Neutrophil (primary cell): ENCODE results near the gene PXYLP1.
A peak's percentile ranks its signal among the peaks of the same experiment; 100 is the strongest.

ENCODE experiments used
- H3K27ac ChIP-seq: fragments of 200-600 bp; sonication (generic); 2 replicates; pipeline ENCODE4 v1.5.1; 2016; ENCODE audit warnings: mild to moderate bottlenecking, moderate library complexity
- H3K27me3 ChIP-seq: fragments of 200-600 bp; sonication (generic); 2 replicates; pipeline ENCODE4 v1.6.0; 2016; ENCODE audit warnings: mild to moderate bottlenecking
- H3K36me3 ChIP-seq: fragments of 200-600 bp; sonication (generic); 2 replicates; pipeline ENCODE4 v1.5.1; 2017
- H3K4me1 ChIP-seq, 2 experiments: fragments of 200-600 bp in 1 of 2; sonication (generic) in 1 of 2; 1 replicate in 1 of 2; 2 replicates in 1 of 2; pipeline versions ENCODE4 v1.5.1 to v1.6.1; 2013 to 2016; ENCODE audit warnings: low read depth in 1 of 2, low read length in 1 of 2, mild to moderate bottlenecking in 1 of 2, moderate library complexity in 1 of 2; ENCODE audit not compliant: control insufficient read depth in 1 of 2, insufficient read depth in 1 of 2
- H3K4me3 ChIP-seq, 2 experiments: fragments of 200-600 bp in 1 of 2; sonication (generic) in 1 of 2; 1 replicate in 1 of 2; 2 replicates in 1 of 2; pipeline ENCODE4 v1.5.1; 2013 to 2016; ENCODE audit warnings: low read depth in 1 of 2, low read length in 1 of 2, mild to moderate bottlenecking in 1 of 2, moderate library complexity in 1 of 2
- H3K9me3 ChIP-seq: fragments of 200-600 bp; sonication (generic); 2 replicates; pipeline ENCODE4 v1.5.1; 2016
- TF ChIP-seq, protein P1 (sequence below): fragments of 200-600 bp; sonication (generic); IDR thresholded peaks from 2 replicates; pipeline ENCODE4 v1.5.1; 2016; ENCODE audit warnings: antibody characterized with exemption

Gene PXYLP1

DNA sequence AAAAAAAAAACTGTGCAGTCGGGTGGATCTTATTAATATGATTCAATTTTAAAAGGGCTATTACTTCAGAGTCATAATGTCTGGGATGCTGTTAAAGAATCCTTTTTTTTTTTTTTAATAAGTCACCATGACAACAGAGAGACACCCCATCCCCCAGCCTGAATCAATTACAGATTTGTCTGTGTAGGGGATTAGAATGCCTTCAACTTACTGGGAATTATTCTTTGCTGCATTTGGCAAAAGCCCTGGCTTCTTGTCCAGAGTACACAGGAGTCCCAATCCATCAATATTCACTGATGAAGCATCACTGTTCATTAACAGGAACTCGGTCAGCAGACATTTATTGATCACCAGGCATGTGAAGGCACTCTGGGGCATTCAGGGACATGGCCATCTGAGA lies 12.7 kb upstream of the PXYLP1 start:
- H3K27ac ChIP-seq, result peak overlapping the region; percentile 90
- TF ChIP-seq, protein P1, sequence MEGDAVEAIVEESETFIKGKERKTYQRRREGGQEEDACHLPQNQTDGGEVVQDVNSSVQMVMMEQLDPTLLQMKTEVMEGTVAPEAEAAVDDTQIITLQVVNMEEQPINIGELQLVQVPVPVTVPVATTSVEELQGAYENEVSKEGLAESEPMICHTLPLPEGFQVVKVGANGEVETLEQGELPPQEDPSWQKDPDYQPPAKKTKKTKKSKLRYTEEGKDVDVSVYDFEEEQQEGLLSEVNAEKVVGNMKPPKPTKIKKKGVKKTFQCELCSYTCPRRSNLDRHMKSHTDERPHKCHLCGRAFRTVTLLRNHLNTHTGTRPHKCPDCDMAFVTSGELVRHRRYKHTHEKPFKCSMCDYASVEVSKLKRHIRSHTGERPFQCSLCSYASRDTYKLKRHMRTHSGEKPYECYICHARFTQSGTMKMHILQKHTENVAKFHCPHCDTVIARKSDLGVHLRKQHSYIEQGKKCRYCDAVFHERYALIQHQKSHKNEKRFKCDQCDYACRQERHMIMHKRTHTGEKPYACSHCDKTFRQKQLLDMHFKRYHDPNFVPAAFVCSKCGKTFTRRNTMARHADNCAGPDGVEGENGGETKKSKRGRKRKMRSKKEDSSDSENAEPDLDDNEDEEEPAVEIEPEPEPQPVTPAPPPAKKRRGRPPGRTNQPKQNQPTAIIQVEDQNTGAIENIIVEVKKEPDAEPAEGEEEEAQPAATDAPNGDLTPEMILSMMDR, result no peak
- no peak overlapping the region for H3K4me3 ChIP-seq

DNA sequence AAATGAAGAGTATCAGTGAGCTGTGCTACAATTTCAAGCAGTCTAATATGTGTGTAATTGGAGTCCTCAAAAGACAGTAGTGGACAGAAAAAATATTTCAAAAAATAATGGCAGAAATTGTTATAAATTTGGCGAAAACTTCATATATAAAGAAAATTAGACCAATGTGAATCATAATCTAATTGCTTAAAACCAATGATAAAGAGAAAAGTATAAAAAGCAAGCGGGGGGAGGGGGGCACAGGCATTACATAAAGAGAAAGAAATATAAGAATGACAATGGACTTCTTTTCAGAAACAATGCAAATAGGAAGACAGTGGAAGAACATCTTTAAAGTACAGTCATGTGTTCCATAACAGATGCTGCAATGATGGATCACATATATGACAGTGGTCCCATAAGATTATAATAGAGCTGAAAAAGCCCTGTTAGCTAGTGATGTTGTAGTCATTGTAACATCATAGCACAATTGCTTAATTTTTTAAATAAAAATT lies 7.9 kb upstream of the PXYLP1 start:
- Histone ChIP-seq H3K4me3 (no peak overlapping the region), H3K27me3 (no peaks in the 10 kb centered on the region)
- TF ChIP-seq, protein P1, result no peak

More for the DNA sequence above, 12.7 kb upstream of the PXYLP1 start:
- H3K9me3 ChIP-seq, result no peaks in the 10 kb centered on the region
- H3K36me3 ChIP-seq, result no peaks in the 10 kb centered on the region
- H3K27me3 ChIP-seq, result no peaks in the 10 kb centered on the region
- peaks cover 37 to 42% of the 10 kb centered on the region in 2 experiments for H3K4me1 ChIP-seq

GRCh38 chr3:141225939-141226338 lies 5.7 kb upstream of the PXYLP1 start:
- H3K36me3 ChIP-seq, result no peaks in the 10 kb centered on the region
- H3K27ac ChIP-seq, result no peak overlapping the region
- TF ChIP-seq, protein P1, result no peak
- peaks cover 6 to 8% of the 10 kb centered on the region in 2 experiments for H3K4me1 ChIP-seq
- no peaks in the 10 kb centered on the region for H3K9me3 ChIP-seq
- H3K4me3 ChIP-seq, result no peak overlapping the region
- no peaks in the 10 kb centered on the region for H3K27me3 ChIP-seq

More for the DNA sequence above, 7.9 kb upstream of the PXYLP1 start:
- Histone ChIP-seq H3K36me3 (no peaks in the 10 kb centered on the region), H3K4me1 (peaks cover 15% of the 10 kb centered on the region in 2 experiments), H3K9me3 (no peaks in the 10 kb centered on the region), H3K27ac (no peak overlapping the region)

DNA sequence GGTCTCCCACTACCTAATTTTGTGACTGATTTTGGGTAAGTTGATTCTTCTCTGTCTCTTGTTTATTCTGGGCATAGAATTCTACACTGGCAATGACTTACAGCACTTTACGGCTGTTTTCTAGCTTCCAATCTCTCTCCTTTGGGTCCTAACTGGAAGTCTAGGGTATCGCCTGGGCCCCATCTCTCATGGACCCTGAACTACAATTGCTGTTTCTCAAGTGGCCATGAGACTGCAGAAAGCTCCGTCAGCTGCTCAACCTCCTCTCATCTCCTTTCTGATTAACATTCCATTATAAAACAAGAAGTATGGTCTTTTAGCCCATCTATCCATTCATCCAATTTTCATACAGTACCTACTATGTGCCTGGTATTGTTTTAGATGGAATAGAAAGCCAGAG lies 4.4 kb upstream of the PXYLP1 start:
- TF ChIP-seq, protein P1, result no peak
- Histone ChIP-seq H3K27ac (no peak overlapping the region), H3K27me3 (no peaks in the 10 kb centered on the region)

DNA sequence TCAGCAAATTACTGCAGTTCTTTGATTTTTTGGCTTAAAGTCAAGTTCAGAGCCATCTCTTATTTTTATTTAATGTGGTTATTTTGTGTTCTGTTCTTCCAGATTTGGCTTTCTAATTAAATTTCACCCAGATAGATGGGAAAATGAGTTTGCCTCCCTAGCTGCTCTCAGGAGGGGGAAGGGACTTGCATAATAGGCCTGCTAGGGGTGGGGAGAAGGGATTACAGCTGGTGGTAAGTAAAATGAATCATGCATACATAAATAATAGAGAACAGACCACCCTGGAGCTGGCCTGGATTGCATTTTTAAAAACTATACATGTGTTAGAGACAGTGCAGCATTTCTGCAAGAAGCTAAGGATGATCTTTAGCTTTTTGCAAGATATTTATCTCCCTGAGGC lies 3.9 kb upstream of the PXYLP1 start:
- TF ChIP-seq, protein P1, result no peak
- peaks cover 18% of the 10 kb centered on the region in 2 experiments for H3K4me1 ChIP-seq
- H3K27ac ChIP-seq, result no peak overlapping the region
- H3K36me3 ChIP-seq, result no peaks in the 10 kb centered on the region
- no peaks in the 10 kb centered on the region for H3K27me3 ChIP-seq
- H3K4me3 ChIP-seq, result no peak overlapping the region
- H3K9me3 ChIP-seq, result no peaks in the 10 kb centered on the region

More for the DNA sequence above, 4.4 kb upstream of the PXYLP1 start:
- no peaks in the 10 kb centered on the region for H3K36me3 ChIP-seq
- H3K4me3 ChIP-seq, result no peak overlapping the region
- H3K4me1 ChIP-seq, result peaks cover 12 to 13% of the 10 kb centered on the region in 2 experiments
- H3K9me3 ChIP-seq, result no peaks in the 10 kb centered on the region
